SU-DHL-6 (cell line): Measurements from ENCODE around the gene ITSN2.

Experiments used
- H2AFZ ChIP-seq: fragments of 200-600 bp; sonication (generic); 2 replicates; pipeline ENCODE4 v1.6.1; 2014; ENCODE audit warnings: low read depth, mild to moderate bottlenecking, moderate library complexity, mixed read lengths, antibody characterized with exemption, low read length; ENCODE audit not compliant: severe bottlenecking
- H3F3A ChIP-seq: fragments of 200-600 bp; shearing (Covaris generic); 2 replicates; pipeline ENCODE4 v1.6.0; 2016; ENCODE audit warnings: antibody characterized with exemption, mild to moderate bottlenecking; ENCODE audit not compliant: insufficient read depth
- H3K27ac ChIP-seq: fragments of 200-600 bp; sonication (generic); 2 replicates; pipeline ENCODE4 v1.5.1; 2016; ENCODE audit warnings: low read depth, mild to moderate bottlenecking, low read length, moderate library complexity, mixed read lengths
- H3K27me3 ChIP-seq: fragments of 200-600 bp; sonication (generic), shearing (Covaris generic); 2 replicates; pipeline ENCODE4 v1.6.0; 2014; ENCODE audit warnings: mild to moderate bottlenecking, low read length
- H3K36me3 ChIP-seq: fragments of 200-600 bp; sonication (generic); 2 replicates; pipeline ENCODE4 v1.6.1; 2014; ENCODE audit warnings: mild to moderate bottlenecking, low read length, mixed read lengths
- H3K4me2 ChIP-seq: fragments of 300-600, 200-600 bp; shearing (Covaris generic), sonication (generic); 2 replicates; pipeline ENCODE4 v1.6.0; 2014; ENCODE audit warnings: low read length, low read depth, mild to moderate bottlenecking; ENCODE audit not compliant: poor library complexity, severe bottlenecking
- H3K4me3 ChIP-seq: fragments of 200-600 bp; sonication (generic); 2 replicates; pipeline ENCODE4 v1.5.1; 2014; ENCODE audit warnings: antibody characterized with exemption, low read length, mild to moderate bottlenecking, mixed read lengths; ENCODE audit not compliant: insufficient read depth, poor library complexity, severe bottlenecking
- H3K79me2 ChIP-seq: fragments of 200-600 bp; sonication (generic); 2 replicates; pipeline ENCODE4 v1.6.1; 2014; ENCODE audit warnings: mild to moderate bottlenecking, low read length, moderate library complexity; ENCODE audit not compliant: insufficient read depth
- H3K9ac ChIP-seq: fragments of 200-600 bp; sonication (generic); 2 replicates; pipeline ENCODE4 v1.7.0; 2014; ENCODE audit warnings: mild to moderate bottlenecking, low read length
- H3K9me2 ChIP-seq: fragments of 200-600 bp; sonication (generic); replicated peaks from 2 replicates; pipeline ENCODE4 v1.6.1; 2014; ENCODE audit warnings: low read length; ENCODE audit not compliant: insufficient read depth
- H3K9me3 ChIP-seq: fragments of 200-600 bp; sonication (generic); 2 replicates; pipeline ENCODE4 v1.6.1; 2014; ENCODE audit warnings: low read length, mixed read lengths; ENCODE audit not compliant: insufficient read depth
- H4K20me1 ChIP-seq: fragments of 200-600 bp; sonication (generic); 2 replicates; pipeline ENCODE4 v1.6.1; 2014; ENCODE audit warnings: low read depth, mild to moderate bottlenecking, antibody characterized with exemption, low read length, moderate library complexity, mixed read lengths
- EZH2phosphoT487 ChIP-seq: fragments of 200-600 bp; sonication (generic), shearing (Covaris generic); conservative IDR thresholded peaks from 2 replicates; pipeline ENCODE4 v1.6.1; 2018; ENCODE audit warnings: mild to moderate bottlenecking, antibody characterized with exemption, low read length, moderate library complexity, mixed read lengths
- TF ChIP-seq, protein P1 (sequence below): fragments of 200-600 bp; sonication (generic); IDR thresholded peaks from one replicate; pipeline ENCODE4 v1.5.1; 2017; ENCODE audit warnings: antibody characterized with exemption, mild to moderate bottlenecking, low read length, moderate library complexity; ENCODE audit not compliant: insufficient read depth, poor library complexity, severe bottlenecking

ITSN2 gene

DNA sequence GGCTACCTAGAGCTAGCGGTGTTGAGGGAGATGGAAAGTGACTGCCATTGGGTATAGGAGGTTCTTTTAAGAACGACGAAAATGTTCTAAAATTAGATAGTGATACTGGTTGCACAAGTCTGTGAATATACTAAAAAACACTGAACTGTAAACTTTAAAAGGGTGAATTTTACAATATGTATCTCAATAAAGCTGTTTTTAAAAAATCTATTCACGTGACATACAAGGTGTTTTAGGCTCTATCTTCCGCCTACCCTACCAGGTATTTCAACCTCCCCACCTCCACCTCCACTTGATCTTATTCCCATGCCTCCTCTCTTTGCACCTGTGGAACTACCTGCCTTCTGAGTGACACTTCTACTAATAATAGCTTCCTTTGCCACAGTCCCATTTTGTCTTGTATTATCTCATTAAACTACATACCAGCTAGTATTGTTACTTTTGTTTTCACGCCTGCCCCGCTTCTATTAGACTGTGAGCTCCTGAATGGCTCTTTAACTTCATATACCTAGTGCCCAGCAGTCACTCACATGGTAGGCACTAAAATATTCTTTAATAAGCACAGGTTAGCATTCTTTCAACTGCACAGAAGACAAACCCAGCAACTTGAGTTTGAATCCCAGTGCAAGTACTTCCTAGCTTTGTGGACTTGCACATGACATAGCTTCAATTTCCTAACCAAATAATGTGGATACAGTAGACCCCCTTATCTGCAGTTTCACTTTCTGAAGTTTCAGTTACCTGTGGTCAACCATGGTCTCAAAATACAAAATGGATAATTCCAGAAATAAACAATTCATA is 9.3 kb downstream of the ITSN2 start:
- no peak overlapping the region for H2AFZ ChIP-seq
- H3K27me3 ChIP-seq: no peaks in the 10 kb centered on the region
- H3K36me3 ChIP-seq: no peaks in the 10 kb centered on the region
- H3K27ac ChIP-seq: no peak overlapping the region
- H3K9me2 ChIP-seq: no peaks in the 10 kb centered on the region
- no peaks in the 10 kb centered on the region for H3K9me3 ChIP-seq
- peaks cover 98% of the 10 kb centered on the region for H3K79me2 ChIP-seq
- H3K4me3 ChIP-seq: no peak overlapping the region
- peaks cover 8% of the 10 kb centered on the region; the same call in 1 of the 2 replicates for H3F3A ChIP-seq
- no peak overlapping the region for H3K4me2 ChIP-seq
- TF ChIP-seq, protein P1, sequence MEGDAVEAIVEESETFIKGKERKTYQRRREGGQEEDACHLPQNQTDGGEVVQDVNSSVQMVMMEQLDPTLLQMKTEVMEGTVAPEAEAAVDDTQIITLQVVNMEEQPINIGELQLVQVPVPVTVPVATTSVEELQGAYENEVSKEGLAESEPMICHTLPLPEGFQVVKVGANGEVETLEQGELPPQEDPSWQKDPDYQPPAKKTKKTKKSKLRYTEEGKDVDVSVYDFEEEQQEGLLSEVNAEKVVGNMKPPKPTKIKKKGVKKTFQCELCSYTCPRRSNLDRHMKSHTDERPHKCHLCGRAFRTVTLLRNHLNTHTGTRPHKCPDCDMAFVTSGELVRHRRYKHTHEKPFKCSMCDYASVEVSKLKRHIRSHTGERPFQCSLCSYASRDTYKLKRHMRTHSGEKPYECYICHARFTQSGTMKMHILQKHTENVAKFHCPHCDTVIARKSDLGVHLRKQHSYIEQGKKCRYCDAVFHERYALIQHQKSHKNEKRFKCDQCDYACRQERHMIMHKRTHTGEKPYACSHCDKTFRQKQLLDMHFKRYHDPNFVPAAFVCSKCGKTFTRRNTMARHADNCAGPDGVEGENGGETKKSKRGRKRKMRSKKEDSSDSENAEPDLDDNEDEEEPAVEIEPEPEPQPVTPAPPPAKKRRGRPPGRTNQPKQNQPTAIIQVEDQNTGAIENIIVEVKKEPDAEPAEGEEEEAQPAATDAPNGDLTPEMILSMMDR: no peak
- TF ChIP-seq EZH2phosphoT487: no peak
- no peak overlapping the region for H3K9ac ChIP-seq
- H4K20me1 ChIP-seq: peaks cover 30% of the 10 kb centered on the region

- Histone ChIP-seq H3K4me2 (no peak overlapping the region), H3K9me3 (no peaks in the 10 kb centered on the region), H3K27me3 (no peaks in the 10 kb centered on the region), H3K79me2 (peaks cover 98% of the 10 kb centered on the region), H3K36me3 (no peaks in the 10 kb centered on the region), H4K20me1 (peaks cover 28% of the 10 kb centered on the region), H3K27ac (no peak overlapping the region), H2AFZ (no peak overlapping the region), H3K4me3 (no peak overlapping the region), H3K9me2 (no peaks in the 10 kb centered on the region), H3F3A (no peaks in the 10 kb centered on the region), H3K9ac (no peak overlapping the region)
- TF ChIP-seq, protein P1: no peak
- TF ChIP-seq EZH2phosphoT487: no peak
These were observed 11.2 kb downstream of the ITSN2 start for GRCh38 chr2:24349097-24349496.

GRCh38 chr2:24345937-24346336 is 14.4 kb downstream of the ITSN2 start:
- Histone ChIP-seq H4K20me1 (peaks cover 16% of the 10 kb centered on the region), H3K36me3 (no peaks in the 10 kb centered on the region), H2AFZ (no peak overlapping the region), H3F3A (no peaks in the 10 kb centered on the region), H3K9me3 (no peaks in the 10 kb centered on the region), H3K4me3 (no peak overlapping the region), H3K27me3 (no peaks in the 10 kb centered on the region), H3K27ac (no peak overlapping the region), H3K4me2 (no peak overlapping the region), H3K9me2 (no peaks in the 10 kb centered on the region), H3K9ac (no peak overlapping the region), H3K79me2 (peaks cover 95% of the 10 kb centered on the region)
- TF ChIP-seq EZH2phosphoT487: no peak
- TF ChIP-seq, protein P1: no peak
